HG03280 (cell line): ENCODE results near the gene KRTAP4-12.
"Not testable (repeated sequence)": the region's sequence is repeated elsewhere in the genome, so short reads cannot be mapped to it uniquely, and the experiment has no call there.

ENCODE experiments used
- ATAC-seq: cut with Tn5 transposase; IDR thresholded peaks from one replicate; pipeline ENCODE4 v1.9.1; 2021; ENCODE audit warnings: mild to moderate bottlenecking, moderate library complexity; ENCODE audit not compliant: unreplicated experiment

Gene KRTAP4-12

GRCh38 chr17:41127371-41127770 lies 3.4 kb upstream of the KRTAP4-12 start:
- no peak for ATAC-seq

DNA sequence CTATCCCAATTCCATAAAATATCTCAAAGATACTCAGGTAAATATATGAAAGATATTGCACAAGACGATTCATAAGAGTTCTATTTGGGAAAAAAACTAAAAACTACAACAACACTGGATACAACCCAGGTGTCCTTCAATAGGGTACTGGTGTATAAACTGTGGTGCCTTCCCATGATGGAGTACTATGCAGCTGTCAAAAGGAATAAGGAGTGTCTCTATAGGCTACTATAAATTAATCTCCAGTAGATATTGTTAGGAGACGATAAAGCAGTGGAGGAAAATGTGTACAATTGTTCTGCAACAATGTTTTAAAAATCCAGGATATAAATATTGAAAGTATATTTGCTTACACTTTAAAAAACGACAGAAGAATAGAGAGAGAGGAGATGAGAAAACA lies 2.4 kb upstream of the KRTAP4-12 start:
- ATAC-seq: no peak

DNA sequence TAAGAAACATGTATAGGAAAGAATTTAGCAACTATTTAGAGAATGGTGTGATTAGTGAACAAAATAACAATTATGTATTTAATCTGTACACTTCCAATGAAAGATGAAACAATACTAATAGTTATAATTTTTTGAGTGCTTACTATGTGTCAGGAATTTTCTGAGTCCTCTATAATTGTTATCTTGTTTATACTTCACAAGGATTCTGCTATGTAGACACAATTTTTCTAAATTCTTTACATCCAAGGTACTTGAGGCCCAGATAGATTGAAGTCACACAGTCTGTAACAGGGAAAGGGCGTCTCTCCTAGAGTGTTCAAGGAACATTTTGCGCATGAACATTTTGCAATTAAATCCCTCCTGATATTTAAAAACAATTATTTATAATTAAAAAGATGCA lies 1.1 kb upstream of the KRTAP4-12 start:
- no peak for ATAC-seq

- ATAC-seq: not testable (repeated sequence)
Measured at GRCh38 chr17:41123292-41123990, 541 bp downstream of the KRTAP4-12 start.

DNA sequence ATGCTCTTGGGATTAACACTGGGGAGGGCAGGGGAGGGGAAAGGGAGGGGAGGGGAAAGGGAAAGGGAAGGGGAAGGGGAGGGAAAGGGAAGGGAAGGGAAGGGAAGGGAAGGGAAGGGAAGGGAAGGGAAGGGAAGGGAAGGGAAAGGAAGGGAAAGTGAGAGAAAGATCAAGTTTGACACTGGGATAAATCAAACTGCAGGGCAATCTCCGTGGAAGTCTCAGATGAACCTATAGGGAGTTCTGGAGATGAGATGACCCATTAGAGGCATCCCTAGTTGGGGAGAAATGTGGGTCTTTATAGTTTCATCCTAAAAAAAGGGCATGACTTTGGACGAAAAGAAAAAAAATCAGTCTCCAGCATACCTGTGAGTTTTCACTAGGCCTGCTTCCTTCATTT lies 2.2 kb downstream of the KRTAP4-12 start:
- no peak for ATAC-seq

DNA sequence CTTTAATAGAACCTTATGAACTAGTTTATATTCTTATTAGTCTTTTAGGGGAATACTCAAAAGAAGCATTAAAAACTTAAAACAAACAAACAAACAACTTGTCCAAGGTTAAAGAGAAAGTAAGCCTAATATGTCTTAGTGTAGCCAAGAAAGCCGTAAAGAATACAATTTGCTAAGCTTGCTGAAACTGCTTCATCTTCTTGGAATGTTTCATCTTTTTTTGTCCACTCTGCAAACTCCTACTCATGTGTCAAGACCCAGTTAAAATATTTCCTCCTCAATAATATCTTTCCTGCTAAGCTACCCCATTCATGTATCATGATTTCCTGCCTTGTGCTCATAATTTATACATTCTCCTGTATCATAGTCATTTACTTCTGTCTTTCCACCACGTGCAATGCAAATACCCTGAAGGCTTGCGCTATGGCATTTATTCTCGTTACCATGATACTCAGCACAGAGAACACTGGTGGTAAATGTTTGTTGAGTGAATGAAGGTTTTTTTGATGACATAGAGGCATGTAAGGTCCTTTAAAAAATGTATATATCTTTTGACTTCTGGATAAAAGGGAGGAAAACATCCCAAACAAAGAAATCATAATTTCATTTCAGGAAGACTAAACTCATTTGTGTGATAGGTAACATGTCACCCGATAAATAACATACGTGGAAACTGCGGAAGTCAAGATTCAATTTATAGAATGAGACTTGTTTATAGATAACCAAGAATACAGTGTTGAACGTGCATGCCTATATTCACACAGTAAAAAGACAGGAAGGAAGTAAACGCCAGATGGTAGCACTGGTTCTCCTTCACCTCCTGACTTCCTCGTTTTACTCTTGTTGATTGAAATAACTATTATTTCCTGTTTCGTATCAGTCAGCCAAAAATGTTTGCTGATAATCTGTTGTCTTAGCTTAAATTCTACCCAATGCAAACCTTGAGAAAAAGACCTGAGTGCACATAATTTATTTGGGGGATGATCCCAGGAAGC lies 4.0 kb downstream of the KRTAP4-12 start:
- not testable (repeated sequence) for ATAC-seq

- ATAC-seq: no peak
Measured at GRCh38 chr17:41118721-41119120, 5.3 kb downstream of the KRTAP4-12 start.

- not testable (repeated sequence) for ATAC-seq
Measured at GRCh38 chr17:41117846-41118386, 6.1 kb downstream of the KRTAP4-12 start, which contains the start of gene KRTAP4-11. Gene KRTAP4-11 (minus strand): TSS chr17:41118373. CDS start chr17:41118315, 58 bp downstream.

- ATAC-seq: no peak
Measured at GRCh38 chr17:41116297-41116696, 7.7 kb downstream of the KRTAP4-12 start.

DNA sequence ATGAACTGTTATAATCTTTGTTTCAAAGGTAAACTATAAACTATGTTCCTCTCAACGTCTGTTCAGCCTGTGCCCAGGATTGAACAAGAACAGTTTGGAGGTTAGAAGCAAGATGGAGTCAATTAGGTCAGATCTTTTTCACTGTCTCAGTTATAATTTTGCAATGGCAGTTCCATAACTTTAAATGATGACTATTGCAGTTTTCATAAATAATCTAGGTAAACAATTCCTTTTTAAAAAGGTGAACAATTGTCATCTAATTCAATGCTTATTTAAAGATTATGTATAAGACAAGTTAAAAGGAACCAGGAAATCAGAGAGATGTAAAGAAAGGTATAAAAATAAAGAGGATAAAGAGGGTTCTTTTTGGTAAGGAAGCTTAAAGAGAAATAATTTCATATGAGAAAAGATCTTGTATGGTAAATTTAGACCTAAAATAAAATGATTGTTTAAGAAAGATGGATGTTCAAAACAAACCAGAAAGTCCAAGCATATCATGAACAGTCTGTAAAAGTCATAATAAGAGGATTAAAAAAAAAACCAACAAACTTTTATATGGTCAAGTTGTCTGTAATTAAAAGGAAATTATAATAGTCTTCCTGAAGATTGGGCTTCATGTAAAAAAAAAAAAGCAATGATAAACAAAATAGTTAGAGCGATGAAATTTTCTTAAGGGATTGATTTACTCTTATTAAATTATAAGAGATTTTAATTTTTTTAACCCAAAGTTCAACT lies 12.7 kb downstream of the KRTAP4-12 start:
- no peak for ATAC-seq

GRCh38 chr17:41108728-41109386 lies 15.1 kb downstream of the KRTAP4-12 start:
- ATAC-seq: not testable (repeated sequence)

DNA sequence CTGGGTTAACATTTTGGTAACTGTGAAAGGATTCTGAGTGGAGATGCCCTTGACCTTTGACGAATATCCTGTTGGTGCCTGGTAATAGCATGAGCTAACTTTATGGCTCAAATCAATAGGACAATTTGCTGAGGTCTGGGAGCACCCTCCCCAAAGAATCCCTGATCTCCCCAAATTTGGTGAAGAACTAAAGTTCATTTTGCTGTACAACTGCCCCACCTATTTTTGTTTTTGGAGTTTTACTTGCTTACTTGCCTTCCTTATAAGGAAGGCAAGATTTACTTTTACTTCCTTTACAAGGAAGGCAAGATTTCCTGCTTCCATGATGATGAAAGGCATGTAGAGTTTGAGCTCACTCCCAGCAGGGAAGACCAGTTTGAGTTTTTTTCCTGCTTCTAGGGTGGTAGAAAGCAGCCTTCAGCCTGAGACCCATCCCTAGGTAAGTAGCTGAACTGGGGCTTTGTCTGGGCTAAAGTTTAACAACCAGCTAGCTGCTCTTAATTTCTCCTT lies 16.0 kb downstream of the KRTAP4-12 start:
- ATAC-seq: no peak

GRCh38 chr17:41105347-41105746 lies 18.6 kb downstream of the KRTAP4-12 start, which contains the start of gene KRTAP4-9:
Gene KRTAP4-9 (plus strand): TSS chr17:41105389. CDS start chr17:41105389, 0 bp downstream.
- not testable (repeated sequence) for ATAC-seq

- not testable (repeated sequence) for ATAC-seq
Measured at GRCh38 chr17:41104386-41105038, 19.5 kb downstream of the KRTAP4-12 start.

DNA sequence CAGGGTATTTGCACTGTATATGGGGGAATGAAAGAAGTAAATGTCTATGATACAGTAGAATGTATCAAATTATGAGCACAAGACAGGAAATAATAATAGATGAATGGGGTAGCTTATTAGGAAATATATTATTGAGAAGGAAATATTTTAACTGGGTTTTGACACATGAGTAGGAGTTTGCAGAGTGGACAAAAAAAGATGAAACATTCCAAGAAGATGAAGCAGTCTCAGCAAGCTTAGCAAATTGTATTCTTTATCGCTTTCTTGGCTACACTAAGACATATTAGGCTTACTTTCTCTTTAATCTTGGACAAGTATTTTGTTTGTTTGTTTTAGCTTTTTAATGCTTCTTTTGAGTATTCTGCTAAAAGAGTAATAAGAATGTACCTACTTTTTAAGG lies 20.1 kb downstream of the KRTAP4-12 start:
- no peak for ATAC-seq

DNA sequence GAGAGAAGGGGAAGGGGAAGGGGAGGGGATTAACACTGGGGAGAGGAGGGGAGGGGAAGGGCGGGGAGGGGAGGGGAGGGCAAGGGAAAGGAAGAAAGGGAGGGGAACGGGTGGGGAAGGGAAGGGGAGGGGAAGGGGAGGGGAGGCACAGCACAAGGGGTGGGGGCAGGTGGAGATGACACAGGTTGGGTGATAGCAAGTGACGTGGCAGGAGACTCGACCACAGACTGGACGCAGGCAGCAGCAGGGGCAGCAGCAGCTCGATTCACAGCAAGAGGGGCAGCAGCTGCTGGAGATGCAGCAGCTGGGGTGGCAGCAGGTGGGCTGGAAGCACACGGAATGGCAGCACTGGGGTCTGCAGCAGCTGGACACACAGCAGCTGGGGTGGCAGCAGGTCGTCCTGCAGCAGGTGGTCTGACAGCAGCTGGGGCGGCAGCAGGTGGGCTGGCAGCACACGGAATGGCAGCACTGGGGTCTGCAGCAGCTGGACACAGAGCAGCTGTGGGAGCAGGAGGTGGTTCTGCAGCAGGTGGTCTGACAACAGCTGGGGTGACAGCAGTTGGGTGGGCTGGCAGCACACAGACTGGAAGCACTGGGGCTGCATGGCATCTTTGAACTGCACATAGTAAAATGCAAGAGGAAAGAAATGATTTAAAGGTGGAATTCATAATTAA lies 22.3 kb downstream of the KRTAP4-12 start, which contains the start of gene KRTAP4-16:
Gene KRTAP4-16, minus strand, starts transcription at position 624 of the 674 bp plus-strand sequence. Its CDS starts 0 bp downstream, at position 624.
- no peak for ATAC-seq

- not testable (repeated sequence) for ATAC-seq
Measured at GRCh38 chr17:41099682-41100480, 24.1 kb downstream of the KRTAP4-12 start.

- ATAC-seq: no peak
Measured at GRCh38 chr17:41098481-41098880, 25.5 kb downstream of the KRTAP4-12 start.
